ENCODE data around the gene HHIPL2.
A peak's percentile ranks its signal among the peaks of the same experiment; 100 is the strongest.

Gene HHIPL2

GRCh38 chr1:222547944-222548671, at the start of gene HHIPL2:
HHIPL2 (minus strand) TSS chr1:222548104; CDS start chr1:222548044, 60 bp downstream.
- no peak for DNase-seq

DNA sequence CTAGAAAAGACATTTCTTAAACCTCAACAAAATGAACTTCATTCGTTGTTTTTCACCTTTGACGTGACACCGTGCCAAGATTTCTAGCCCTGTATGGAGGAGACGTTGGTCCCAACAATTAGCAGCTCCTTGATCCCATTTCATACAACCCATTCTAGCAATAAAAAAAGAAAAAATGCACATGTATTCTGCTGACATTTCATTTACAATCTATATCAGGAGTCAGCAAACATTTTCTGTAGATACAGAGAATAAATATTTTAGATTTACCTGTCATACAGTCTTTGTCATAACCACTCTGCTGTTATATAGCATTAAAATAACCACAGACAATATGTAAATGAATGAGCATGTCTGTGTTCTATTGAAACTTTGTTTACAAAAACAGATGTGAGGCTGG, 48.8 kb upstream of the HHIPL2 start:
- DNase-seq = no peak

- DNase-seq = no peak
These were observed 46.9 kb upstream of the HHIPL2 start for GRCh38 chr1:222594789-222595188.

- DNase-seq = no peak
These were observed 44.3 kb upstream of the HHIPL2 start for GRCh38 chr1:222592171-222592570.

GRCh38 chr1:222589462-222590302, 41.8 kb upstream of the HHIPL2 start, which contains the start of gene TAF1A:
TAF1A (minus strand) TSS chr1:222589933.
- DNase-seq = peak; percentile 78

GRCh38 chr1:222588135-222588534, 40.2 kb upstream of the HHIPL2 start:
- DNase-seq = no peak

DNA sequence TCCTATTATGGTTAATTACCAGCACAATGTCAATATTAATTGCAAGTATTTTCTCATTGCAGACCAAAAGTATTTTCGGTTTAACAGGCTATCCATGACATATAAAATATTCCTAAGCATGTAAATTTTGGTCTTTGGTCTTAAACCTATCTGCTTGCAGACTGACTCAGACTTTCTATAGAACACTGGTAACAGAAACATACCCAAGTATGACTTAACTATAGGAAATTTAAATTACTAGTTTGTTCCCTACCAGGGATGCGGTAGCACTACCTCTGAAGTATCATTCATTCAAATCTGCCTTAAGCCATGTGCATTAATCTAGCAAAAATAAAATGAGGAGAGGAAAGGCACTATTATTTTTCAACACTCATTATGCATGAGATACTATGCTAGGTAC, 38.9 kb upstream of the HHIPL2 start:
- no peak for DNase-seq

- DNase-seq = no peak
These were observed 35.2 kb upstream of the HHIPL2 start for GRCh38 chr1:222583079-222583478.

DNA sequence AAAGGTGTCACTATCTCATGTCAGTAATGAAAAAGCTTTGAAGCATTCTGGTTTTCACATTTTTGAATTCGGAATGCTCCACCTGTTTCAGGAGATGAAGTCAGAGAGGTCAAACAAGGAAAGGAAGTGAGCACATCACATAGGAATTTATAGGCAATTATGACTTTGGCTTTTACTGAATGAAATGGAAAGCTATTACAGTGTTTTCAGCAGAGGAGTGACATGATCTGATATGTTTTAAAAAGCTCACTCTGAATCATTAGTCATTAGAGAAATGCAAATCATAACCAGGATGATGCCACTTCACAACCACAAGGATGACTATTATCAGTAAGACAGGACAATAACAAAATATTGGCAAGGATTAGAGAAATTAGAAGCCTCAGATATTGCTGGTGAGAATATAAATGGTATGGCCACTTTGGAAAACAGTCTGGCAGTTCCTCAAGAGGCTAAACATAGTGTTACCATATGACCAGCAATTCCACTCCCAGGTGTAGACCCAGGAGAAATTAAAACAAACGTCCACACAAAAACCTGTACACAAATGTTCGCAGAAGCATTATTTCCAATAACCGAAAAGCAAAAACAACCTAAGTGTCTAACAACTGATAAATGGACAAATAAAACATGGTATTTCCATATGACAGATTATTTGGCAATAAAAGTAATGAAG, 34.3 kb upstream of the HHIPL2 start:
- DNase-seq = peak; percentile 21

DNA sequence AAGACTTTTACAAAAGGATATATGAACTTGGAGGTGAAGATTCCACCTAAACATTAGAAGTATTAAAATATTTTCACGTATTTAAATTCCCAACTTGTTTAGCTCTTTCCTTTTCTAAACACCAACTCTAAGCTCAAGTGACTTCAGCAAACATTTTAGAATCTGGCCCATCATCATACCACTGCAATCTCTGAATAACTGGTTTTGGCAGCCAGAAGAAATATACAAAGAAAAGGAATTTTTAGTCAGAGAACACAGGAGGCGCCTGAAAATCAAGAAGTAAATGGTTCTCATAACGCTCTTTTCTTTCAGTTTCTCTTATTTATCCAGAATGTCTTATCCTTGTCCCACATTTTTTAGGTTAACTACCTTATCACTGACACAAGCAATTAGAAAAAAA, 31.4 kb upstream of the HHIPL2 start:
- no peak for DNase-seq

DNA sequence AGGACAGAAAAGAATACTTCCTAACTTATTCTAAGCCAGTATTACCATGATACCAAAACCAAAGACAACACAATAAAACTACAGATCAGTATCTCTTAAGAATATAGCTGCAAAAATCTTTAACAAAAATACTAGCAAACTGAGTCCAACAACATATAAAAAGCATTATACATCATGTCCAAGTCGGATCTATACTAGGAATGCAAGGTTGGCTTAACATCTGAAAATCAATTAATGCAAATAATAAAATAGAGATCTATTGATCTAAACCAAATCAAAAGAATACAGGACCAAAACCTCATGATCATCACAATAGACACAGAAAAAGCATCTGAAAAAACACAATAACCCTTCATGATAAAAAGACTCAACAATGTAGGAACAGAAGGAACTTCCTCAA, 22.9 kb upstream of the HHIPL2 start:
- DNase-seq = no peak

- DNase-seq = no peak
These were observed 13.8 kb upstream of the HHIPL2 start for GRCh38 chr1:222561656-222562055.

- no peak for DNase-seq
These were observed 9.7 kb upstream of the HHIPL2 start for GRCh38 chr1:222557574-222557973.

GRCh38 chr1:222557148-222557547, 9.2 kb upstream of the HHIPL2 start:
- no peak for DNase-seq

DNA sequence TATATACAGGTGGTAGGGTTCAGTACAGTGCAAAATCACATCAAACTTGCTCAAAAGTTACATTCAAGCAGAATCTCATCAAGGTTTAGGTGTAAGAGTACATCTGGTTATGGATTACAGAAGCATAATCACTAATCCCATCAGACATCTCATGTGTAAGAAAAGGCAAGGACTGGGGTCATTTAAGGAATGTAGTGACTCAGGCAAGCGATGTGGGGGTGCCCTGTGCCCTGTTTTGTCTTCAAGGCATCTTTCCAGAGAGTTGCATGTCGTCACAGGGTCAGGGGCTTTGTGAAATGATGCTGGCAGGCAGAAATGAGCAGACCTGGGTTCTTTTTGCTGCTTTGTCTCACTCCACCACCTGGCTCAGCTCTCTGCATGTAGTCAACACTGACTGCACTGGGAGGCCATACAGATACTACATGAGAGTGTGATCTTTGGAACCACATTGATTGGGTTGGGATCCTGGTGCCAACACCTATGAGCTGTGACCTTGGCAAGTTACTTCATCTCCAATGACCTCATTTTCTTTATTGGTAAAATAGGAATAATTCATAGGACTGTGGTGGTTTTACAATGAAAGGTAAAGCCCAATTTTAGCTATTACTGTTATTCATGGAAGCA, 8.2 kb upstream of the HHIPL2 start:
- DNase-seq = no peak

GRCh38 chr1:222554177-222554576, 6.3 kb upstream of the HHIPL2 start:
- DNase-seq = no peak

- DNase-seq = no peak
These were observed 5.0 kb upstream of the HHIPL2 start for GRCh38 chr1:222552882-222553281.

GRCh38 chr1:222547260-222547614, 667 bp downstream of the HHIPL2 start:
- DNase-seq = no peak

GRCh38 chr1:222546548-222547259, 1.2 kb downstream of the HHIPL2 start:
- no peak for DNase-seq

DNA sequence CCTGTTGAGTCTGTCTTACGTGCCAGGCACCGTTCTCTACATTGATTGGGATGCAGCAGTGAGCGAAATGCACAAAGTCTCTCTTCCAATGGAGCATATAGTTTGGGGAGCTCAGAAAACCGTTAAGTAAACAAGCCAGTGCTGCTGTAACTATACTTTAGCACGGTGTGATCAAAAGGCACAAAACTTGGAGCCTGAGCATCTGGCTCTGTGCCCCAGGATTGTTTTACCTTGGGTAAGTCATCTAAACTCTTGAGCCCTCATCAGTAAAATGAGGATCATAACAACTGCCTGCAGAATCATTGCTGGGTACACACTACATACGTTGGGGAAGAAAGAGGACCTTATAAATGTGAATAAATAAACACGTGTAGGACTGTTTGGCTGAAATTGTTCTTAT, 1.8 kb downstream of the HHIPL2 start:
- no peak for DNase-seq

DNA sequence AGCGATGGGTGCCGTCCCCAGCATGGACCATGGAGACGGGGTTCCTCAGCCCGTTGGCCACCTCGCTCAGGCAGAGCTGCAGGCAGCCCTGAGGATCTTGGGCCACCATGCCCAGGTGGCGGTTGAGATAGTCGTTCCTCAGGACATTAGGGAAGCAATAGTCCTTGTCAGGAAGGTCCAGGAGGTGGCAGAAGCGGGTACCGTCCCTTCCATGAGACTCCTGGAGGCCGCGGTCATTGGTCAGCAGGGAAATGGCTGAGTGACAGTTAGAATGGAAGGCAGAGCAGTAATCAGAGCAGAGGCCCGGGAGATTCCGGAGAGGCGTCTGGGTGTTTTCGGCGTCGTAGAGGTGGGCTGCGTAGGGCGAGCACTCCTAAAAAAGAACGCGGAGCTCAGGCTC, 4.1 kb downstream of the HHIPL2 start:
- no peak for DNase-seq

DNA sequence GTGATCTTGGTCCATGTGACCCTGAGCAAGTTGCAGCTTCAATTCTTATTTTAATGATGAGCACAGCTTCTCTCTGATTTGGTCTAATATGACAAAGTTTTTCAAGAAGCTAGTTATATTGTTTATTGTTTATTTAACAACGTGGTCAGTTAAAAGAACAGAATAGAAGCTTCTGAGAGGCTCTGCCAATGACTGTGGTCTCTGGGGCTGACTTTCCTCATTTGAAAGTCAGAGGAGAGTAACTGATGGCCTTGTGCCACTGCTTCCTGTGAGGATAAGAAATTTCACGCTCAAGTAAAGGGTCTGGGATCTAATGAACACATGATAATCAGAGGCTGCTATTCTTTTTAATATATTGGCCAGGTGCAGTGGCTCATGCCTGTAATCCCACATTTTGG, 7.3 kb downstream of the HHIPL2 start:
- no peak for DNase-seq

All from NCI-H2029 (cell line).